Parathyroid adenoma (tissue), 2 donors: ENCODE measurements around the gene COL11A1.
"Not testable (repeated sequence)": the region's sequence is repeated elsewhere in the genome, so short reads cannot be mapped to it uniquely, and the experiment has no call there.

Experiments
- H2AFZ ChIP-seq: fragments of 300-600 bp; sonication (generic); one replicate; pipeline ENCODE4 v1.7.0; 2017; ENCODE audit warnings: antibody characterized with exemption, mild to moderate bottlenecking
- H3K27ac ChIP-seq: fragments of 300-600 bp; sonication (generic); one replicate; pipeline ENCODE4 v1.7.0; 2017
- H3K27me3 ChIP-seq: fragments of 300-600 bp; sonication (generic); one replicate; pipeline ENCODE4 v1.7.0; 2017; ENCODE audit warnings: low read length; ENCODE audit not compliant: control insufficient read depth, insufficient read depth
- H3K36me3 ChIP-seq: fragments of 300-600 bp; sonication (generic); one replicate; pipeline ENCODE4 v1.7.0; 2017; ENCODE audit warnings: low read length; ENCODE audit not compliant: control insufficient read depth, insufficient read depth
- H3K4me1 ChIP-seq: fragments of 300-600 bp; sonication (generic); one replicate; pipeline ENCODE4 v1.7.0; 2017; ENCODE audit warnings: control low read depth
- H3K4me2 ChIP-seq: fragments of 300-600 bp; sonication (generic); one replicate; pipeline ENCODE4 v1.7.0; 2017; ENCODE audit warnings: low read length
- H3K4me3 ChIP-seq: fragments of 300-600 bp; sonication (generic); one replicate; pipeline ENCODE4 v1.7.0; 2017; ENCODE audit warnings: low read depth, low read length
- H3K79me2 ChIP-seq: fragments of 300-600 bp; sonication (generic); one replicate; pipeline ENCODE4 v1.7.0; 2017; ENCODE audit warnings: control low read depth
- H3K9ac ChIP-seq: fragments of 300-600 bp; sonication (generic); one replicate; pipeline ENCODE4 v1.7.0; 2017; ENCODE audit warnings: mild to moderate bottlenecking
- H3K9me3 ChIP-seq: fragments of 300-600 bp; sonication (generic); one replicate; pipeline ENCODE4 v1.7.0; 2017; ENCODE audit warnings: low read length; ENCODE audit not compliant: control insufficient read depth
- TF ChIP-seq, protein P1 (sequence below): fragments of 300-600 bp; sonication (generic); IDR thresholded peaks from one replicate; pipeline ENCODE4 v1.7.0; 2017; ENCODE audit warnings: antibody characterized with exemption, mild to moderate bottlenecking
- donor health status: primary hyperparathyroidism.

COL11A1 gene

DNA sequence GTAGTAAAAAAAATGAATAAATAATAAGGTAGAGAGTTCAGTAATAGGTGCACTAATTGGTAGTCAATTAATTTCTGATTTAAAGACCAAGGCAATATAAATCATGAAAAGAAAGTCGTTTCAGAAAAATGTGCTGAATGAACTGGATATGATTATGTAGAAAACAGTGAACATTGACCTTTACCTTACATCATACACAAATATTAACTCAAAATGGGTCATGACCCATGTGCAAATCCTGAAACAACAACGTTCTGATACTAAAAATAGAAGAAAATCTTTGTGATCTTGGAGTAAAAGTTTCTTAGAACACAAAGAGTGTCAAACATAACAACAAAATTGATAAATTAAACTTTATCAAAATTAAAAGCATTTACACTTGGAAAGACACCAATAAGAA, 39.1 kb downstream of the COL11A1 start:
- no peak overlapping the region for H3K27ac ChIP-seq
- H3K9me3 ChIP-seq = no peaks in the 10 kb centered on the region
- H3K4me2 ChIP-seq = no peak overlapping the region
- H3K9ac ChIP-seq = no peak overlapping the region
- no peaks in the 10 kb centered on the region for H3K79me2 ChIP-seq
- no peak overlapping the region for H2AFZ ChIP-seq
- no peaks in the 10 kb centered on the region for H3K27me3 ChIP-seq
- TF ChIP-seq, protein P1, sequence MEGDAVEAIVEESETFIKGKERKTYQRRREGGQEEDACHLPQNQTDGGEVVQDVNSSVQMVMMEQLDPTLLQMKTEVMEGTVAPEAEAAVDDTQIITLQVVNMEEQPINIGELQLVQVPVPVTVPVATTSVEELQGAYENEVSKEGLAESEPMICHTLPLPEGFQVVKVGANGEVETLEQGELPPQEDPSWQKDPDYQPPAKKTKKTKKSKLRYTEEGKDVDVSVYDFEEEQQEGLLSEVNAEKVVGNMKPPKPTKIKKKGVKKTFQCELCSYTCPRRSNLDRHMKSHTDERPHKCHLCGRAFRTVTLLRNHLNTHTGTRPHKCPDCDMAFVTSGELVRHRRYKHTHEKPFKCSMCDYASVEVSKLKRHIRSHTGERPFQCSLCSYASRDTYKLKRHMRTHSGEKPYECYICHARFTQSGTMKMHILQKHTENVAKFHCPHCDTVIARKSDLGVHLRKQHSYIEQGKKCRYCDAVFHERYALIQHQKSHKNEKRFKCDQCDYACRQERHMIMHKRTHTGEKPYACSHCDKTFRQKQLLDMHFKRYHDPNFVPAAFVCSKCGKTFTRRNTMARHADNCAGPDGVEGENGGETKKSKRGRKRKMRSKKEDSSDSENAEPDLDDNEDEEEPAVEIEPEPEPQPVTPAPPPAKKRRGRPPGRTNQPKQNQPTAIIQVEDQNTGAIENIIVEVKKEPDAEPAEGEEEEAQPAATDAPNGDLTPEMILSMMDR = no peak
- H3K36me3 ChIP-seq = no peaks in the 10 kb centered on the region
- H3K4me1 ChIP-seq = no peaks in the 10 kb centered on the region
- H3K4me3 ChIP-seq = no peak overlapping the region

DNA sequence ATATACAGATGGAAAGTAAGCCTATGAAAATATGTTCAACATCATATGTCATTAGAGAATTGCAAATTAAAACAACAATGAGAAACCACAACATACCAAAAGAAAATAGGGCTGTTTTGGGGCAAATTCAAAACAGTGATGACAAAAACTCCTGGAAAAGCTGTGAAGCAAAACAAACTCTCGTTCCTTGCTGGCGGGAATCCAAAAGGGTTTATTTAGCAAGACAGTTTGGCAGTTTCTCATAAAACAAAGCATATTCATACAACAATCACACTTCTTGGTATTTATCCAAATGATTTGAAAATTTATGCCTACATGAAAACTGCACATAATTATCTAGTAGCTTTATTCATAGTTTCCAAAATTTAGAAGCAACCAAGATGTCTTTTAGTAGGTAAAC, 44.4 kb downstream of the COL11A1 start:
- no peaks in the 10 kb centered on the region for H3K4me1 ChIP-seq
- H3K9ac ChIP-seq = no peak overlapping the region
- no peaks in the 10 kb centered on the region for H3K9me3 ChIP-seq
- H3K27me3 ChIP-seq = no peaks in the 10 kb centered on the region
- H3K36me3 ChIP-seq = no peaks in the 10 kb centered on the region
- H3K27ac ChIP-seq = no peak overlapping the region
- no peak overlapping the region for H2AFZ ChIP-seq
- TF ChIP-seq, protein P1 = no peak
- no peaks in the 10 kb centered on the region for H3K79me2 ChIP-seq
- no peak overlapping the region for H3K4me2 ChIP-seq
- H3K4me3 ChIP-seq = no peak overlapping the region

DNA sequence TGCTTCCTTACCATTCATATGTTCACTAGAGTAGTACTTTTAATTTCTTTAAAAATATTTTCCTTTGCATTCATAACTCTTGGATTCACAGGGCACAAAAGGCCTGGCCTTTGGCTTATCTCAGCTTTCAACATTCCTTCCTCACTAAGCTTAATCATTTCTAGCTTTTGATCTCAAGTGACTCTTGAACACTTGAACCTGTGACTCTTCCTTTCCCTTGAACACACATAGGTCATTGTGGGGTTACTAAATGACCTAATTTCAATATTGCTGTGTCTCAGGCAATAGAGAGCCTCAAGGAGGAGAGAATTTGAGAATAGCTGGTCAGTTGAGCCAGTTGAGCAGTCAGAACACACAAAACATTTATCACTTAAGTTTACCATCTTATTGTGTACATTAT, 49.9 kb downstream of the COL11A1 start:
- H3K4me1 ChIP-seq = no peaks in the 10 kb centered on the region
- no peaks in the 10 kb centered on the region for H3K79me2 ChIP-seq
- no peaks in the 10 kb centered on the region for H3K27me3 ChIP-seq
- H3K4me2 ChIP-seq = no peak overlapping the region
- H2AFZ ChIP-seq = no peak overlapping the region
- H3K27ac ChIP-seq = no peak overlapping the region
- H3K4me3 ChIP-seq = no peak overlapping the region
- TF ChIP-seq, protein P1 = no peak
- H3K9ac ChIP-seq = no peak overlapping the region
- H3K9me3 ChIP-seq = no peaks in the 10 kb centered on the region
- no peaks in the 10 kb centered on the region for H3K36me3 ChIP-seq

- H2AFZ ChIP-seq = no peak overlapping the region
- H3K4me3 ChIP-seq = no peak overlapping the region
- TF ChIP-seq, protein P1 = no peak
- no peaks in the 10 kb centered on the region for H3K79me2 ChIP-seq
- no peaks in the 10 kb centered on the region for H3K4me1 ChIP-seq
- no peak overlapping the region for H3K4me2 ChIP-seq
- H3K9me3 ChIP-seq = no peaks in the 10 kb centered on the region
- H3K9ac ChIP-seq = no peak overlapping the region
- H3K27me3 ChIP-seq = no peaks in the 10 kb centered on the region
- H3K27ac ChIP-seq = no peak overlapping the region
- H3K36me3 ChIP-seq = no peaks in the 10 kb centered on the region
Measured at GRCh38 chr1:103056423-103056822, 51.9 kb downstream of the COL11A1 start.

- H3K4me2 ChIP-seq, H3K27ac ChIP-seq, H3K27me3 ChIP-seq, H3K36me3 ChIP-seq, H3K79me2 ChIP-seq, H3K4me3 ChIP-seq, H2AFZ ChIP-seq, H3K9ac ChIP-seq, H3K4me1 ChIP-seq, H3K9me3 ChIP-seq: not testable (repeated sequence)
Measured at GRCh38 chr1:103028110-103028509, 80.2 kb downstream of the COL11A1 start.
